Measurements from ENCODE around the gene FATE1.

The FATE1 gene

GRCh38 chrX:151679798-151680402 is 35.9 kb upstream of the FATE1 start:
- Histone ChIP-seq H3K4me3 (replicated peaks; ENCODE audit: insufficient read depth, low read length) (no peak overlapping the region), H3K27ac (replicated peaks) (no peak overlapping the region), H3K27me3 (ENCODE audit: insufficient read depth, poor library complexity, severe bottlenecking) (no peaks in the 10 kb centered on the region)
- TF ChIP-seq REST (IDR thresholded peaks at IDR 0.05; ENCODE audit: insufficient replicate concordance, low read depth) (no peak), CTCF (IDR thresholded peaks at IDR 0.05; ENCODE audit: insufficient read depth, low read length) (no peak), SPI1 (IDR thresholded peaks at IDR 0.05; ENCODE audit: borderline replicate concordance, low read depth) (no peak), GABPA (IDR thresholded peaks at IDR 0.05; ENCODE audit: low read depth) (no peak), POLR2AphosphoS5 (IDR thresholded peaks at IDR 0.05; ENCODE audit: low read depth) (no peak)
- no peak for DNase-seq (ENCODE audit: low read depth in 1 of 2, low spot score in 1 of 2)

GRCh38 chrX:151680805-151681204 is 35.0 kb upstream of the FATE1 start:
- TF ChIP-seq GABPA (IDR thresholded peaks at IDR 0.05; ENCODE audit: low read depth) (no peak), REST (IDR thresholded peaks at IDR 0.05; ENCODE audit: insufficient replicate concordance, low read depth) (no peak), SPI1 (IDR thresholded peaks at IDR 0.05; ENCODE audit: borderline replicate concordance, low read depth) (no peak), CTCF (IDR thresholded peaks at IDR 0.05; ENCODE audit: insufficient read depth, low read length) (peak; percentile 49), POLR2AphosphoS5 (IDR thresholded peaks at IDR 0.05; ENCODE audit: low read depth) (no peak)
- no peaks in the 10 kb centered on the region for H3K27me3 ChIP-seq (ENCODE audit: insufficient read depth, poor library complexity, severe bottlenecking)
- H3K4me3 ChIP-seq (replicated peaks; ENCODE audit: insufficient read depth, low read length), result no peak overlapping the region
- no peak overlapping the region for H3K27ac ChIP-seq (replicated peaks)
- peak; percentile 17 to 56 for DNase-seq (ENCODE audit: low read depth in 1 of 2, low spot score in 1 of 2)

GRCh38 chrX:151687635-151688034 is 28.2 kb upstream of the FATE1 start:
- DNase-seq (ENCODE audit: low read depth in 1 of 2, low spot score in 1 of 2), result no peak
- Histone ChIP-seq H3K27me3 (ENCODE audit: insufficient read depth, poor library complexity, severe bottlenecking) (no peaks in the 10 kb centered on the region), H3K4me3 (replicated peaks; ENCODE audit: insufficient read depth, low read length) (no peak overlapping the region), H3K27ac (replicated peaks) (no peak overlapping the region)
- TF ChIP-seq POLR2AphosphoS5 (IDR thresholded peaks at IDR 0.05; ENCODE audit: low read depth) (no peak), SPI1 (IDR thresholded peaks at IDR 0.05; ENCODE audit: borderline replicate concordance, low read depth) (no peak), CTCF (IDR thresholded peaks at IDR 0.05; ENCODE audit: insufficient read depth, low read length) (no peak), REST (IDR thresholded peaks at IDR 0.05; ENCODE audit: insufficient replicate concordance, low read depth) (no peak), GABPA (IDR thresholded peaks at IDR 0.05; ENCODE audit: low read depth) (no peak)
